SK-N-SH (cell line): Measurements from ENCODE around the gene ADIPOR2. TPM values are rescaled to one million over a fixed set of nuclear protein-coding genes. Genes with fewer than 3 reads are reported as not detected.

Experiments used
- CTCF ChIA-PET: fragments of 300-600, 350-600 bp; formaldehyde crosslinking; extraction: SDS; loops from one replicate; lab custom pipeline; 2021; lab: Yijun Ruan, JAX
- POLR2A ChIA-PET: fragments of 350-600 bp; sonication (Branson Sonifier 250); formaldehyde crosslinking; extraction: SDS; loops from one replicate; lab custom pipeline; 2020; ENCODE audit warnings: antibody characterized with exemption, inconsistent platforms; lab: Yijun Ruan, JAX
- DNase-seq: peaks from one replicate; pipeline ENCODE4 v3.0.0; 2012
- H2AFZ ChIP-seq: fragments of 200-600 bp; sonication (generic); 2 replicates; pipeline ENCODE4 v1.8.1; 2016; ENCODE audit warnings: antibody characterized with exemption, mild to moderate bottlenecking, low read depth
- H3F3A ChIP-seq: fragments of 200-600 bp; sonication (generic); replicated peaks from 2 replicates; pipeline ENCODE3; 2016; ENCODE audit warnings: antibody characterized with exemption, mild to moderate bottlenecking; ENCODE audit not compliant: insufficient read depth
- H3K27ac ChIP-seq, 2 experiments: fragments of 200-500 bp in 1 of 2; fragments of 200-600 bp in 1 of 2; sonication (Bioruptor generic) in 1 of 2; sonication (generic), shearing (Covaris generic) in 1 of 2; 2 replicates each; pipeline versions ENCODE4 v1.5.1 to v1.6.1; 2014 to 2016; ENCODE audit warnings: low read depth in 2 of 2, inconsistent platforms in 1 of 2, low read length in 1 of 2, mild to moderate bottlenecking in 1 of 2, mixed read lengths in 1 of 2
- H3K27me3 ChIP-seq: fragments of 200-600 bp; sonication (generic), shearing (Covaris generic); 2 replicates; pipeline ENCODE4 v1.6.1; 2016; ENCODE audit warnings: mixed run types; ENCODE audit not compliant: insufficient read depth
- H3K36me3 ChIP-seq, 2 experiments: fragments of 200-500 bp in 1 of 2; fragments of 200-600 bp in 1 of 2; sonication (Bioruptor generic) in 1 of 2; sonication (generic) in 1 of 2; replicated peaks in 1 of 2; 2 replicates each; pipeline versions ENCODE3 to v1.5.1; 2014 to 2016; ENCODE audit warnings: low read length in 1 of 2, mild to moderate bottlenecking in 1 of 2; ENCODE audit not compliant: insufficient read depth in 2 of 2, control insufficient read depth in 1 of 2
- H3K4me1 ChIP-seq, 2 experiments: fragments of 200-500 bp in 1 of 2; fragments of 200-600 bp in 1 of 2; sonication (Bioruptor generic) in 1 of 2; sonication (generic), shearing (Covaris generic) in 1 of 2; 2 replicates each; pipeline versions ENCODE4 v1.5.1 to v1.6.1; 2014 to 2016; ENCODE audit warnings: low read depth in 1 of 2, low read length in 1 of 2, mixed run types in 1 of 2; ENCODE audit not compliant: insufficient read depth in 2 of 2, control insufficient read depth in 1 of 2
- H3K4me2 ChIP-seq: fragments of 200-600 bp; sonication (generic), shearing (Covaris generic); 2 replicates; pipeline ENCODE4 v1.6.1; 2017; ENCODE audit warnings: mixed run types
- H3K4me3 ChIP-seq, 2 experiments: fragments of 200-500 bp in 1 of 2; fragments of 200-600 bp in 1 of 2; sonication (Bioruptor generic) in 1 of 2; sonication (generic), shearing (Covaris generic) in 1 of 2; 2 replicates each; pipeline versions ENCODE4 v1.5.1 to v1.8.1; 2014 to 2016; ENCODE audit warnings: low read depth in 2 of 2, inconsistent platforms in 1 of 2, low read length in 1 of 2, mild to moderate bottlenecking in 1 of 2, mixed read lengths in 1 of 2, moderate library complexity in 1 of 2
- H3K79me2 ChIP-seq: fragments of 200-600 bp; sonication (generic); 2 replicates; pipeline ENCODE4 v1.8.1; 2017; ENCODE audit warnings: mild to moderate bottlenecking; ENCODE audit not compliant: insufficient read depth
- H3K9ac ChIP-seq: fragments of 200-600 bp; sonication (generic); 2 replicates; pipeline ENCODE4 v1.6.1; 2017; ENCODE audit warnings: mixed run types
- H3K9me2 ChIP-seq: fragments of 200-600 bp; sonication (generic); 2 replicates; pipeline ENCODE4 v1.6.1; 2017; ENCODE audit warnings: mixed run types
- H3K9me3 ChIP-seq: fragments of 200-600 bp; sonication (generic); 2 replicates; pipeline ENCODE4 v1.6.1; 2017; ENCODE audit warnings: mixed run types, mild to moderate bottlenecking, moderate library complexity
- H4K20me1 ChIP-seq: fragments of 200-600 bp; sonication (generic); 2 replicates; pipeline ENCODE4 v1.6.1; 2017; ENCODE audit warnings: mild to moderate bottlenecking, mixed run types; ENCODE audit not compliant: insufficient read depth
- EP300 ChIP-seq, 2 experiments: IDR thresholded peaks; 2 replicates each; pipeline versions ENCODE4 v1.4.0 to v1.6.1; 2012; ENCODE audit warnings: borderline replicate concordance in 1 of 2, low read depth in 1 of 2, low read length in 1 of 2
- FOXM1 ChIP-seq: IDR thresholded peaks from 2 replicates; pipeline ENCODE4 v1.4.0; 2012; ENCODE audit warnings: low read depth, mild to moderate bottlenecking
- GATA2 ChIP-seq: sonication (generic); formaldehyde crosslinking; IDR thresholded peaks from 2 replicates; pipeline ENCODE4 v1.5.0; 2020; ENCODE audit warnings: mild to moderate bottlenecking, missing genetic modification reagents
- MAX ChIP-seq: IDR thresholded peaks from 2 replicates; pipeline ENCODE4 v1.4.0; 2012; ENCODE audit warnings: low read depth
- MXI1 ChIP-seq: IDR thresholded peaks from 2 replicates; pipeline ENCODE4 v1.6.1; 2012; ENCODE audit warnings: mild to moderate bottlenecking, low read depth, low read length, improper control_type of control experiment
- NFIC ChIP-seq: IDR thresholded peaks from 2 replicates; pipeline ENCODE4 v1.4.0; 2012; ENCODE audit warnings: borderline replicate concordance
- RAD21 ChIP-seq: IDR thresholded peaks from 2 replicates; pipeline ENCODE4 v1.6.1; 2012; ENCODE audit warnings: mild to moderate bottlenecking, low read length
- RCOR1 ChIP-seq: fragments of 150-350 bp; IDR thresholded peaks from 2 replicates; pipeline ENCODE4 v1.6.1; 2017; ENCODE audit warnings: antibody characterized with exemption, low read length
- RXRA ChIP-seq: IDR thresholded peaks from 2 replicates; pipeline ENCODE4 v1.4.0; 2012; ENCODE audit warnings: low read depth, mild to moderate bottlenecking, borderline replicate concordance
- SIN3A ChIP-seq: IDR thresholded peaks from 2 replicates; pipeline ENCODE4 v1.6.1; 2012; ENCODE audit warnings: low read depth, mild to moderate bottlenecking, low read length, moderate library complexity, borderline replicate concordance
- TAF1 ChIP-seq: IDR thresholded peaks from 2 replicates; pipeline ENCODE4 v1.6.1; 2012; ENCODE audit warnings: low read depth, mild to moderate bottlenecking, low read length, moderate library complexity, borderline replicate concordance
- TCF12 ChIP-seq: IDR thresholded peaks from 2 replicates; pipeline ENCODE4 v1.4.0; 2012
- TEAD4 ChIP-seq: IDR thresholded peaks from 2 replicates; pipeline ENCODE4 v1.4.0; 2012; ENCODE audit warnings: mild to moderate bottlenecking, borderline replicate concordance; ENCODE audit not compliant: insufficient read depth
- USF1 ChIP-seq: IDR thresholded peaks from 2 replicates; pipeline ENCODE4 v1.4.0; 2012; ENCODE audit warnings: low read depth, borderline replicate concordance
- WGBS: methylation state at CpG from one replicate; pipeline ENCODE4 v1.1.6; 2017; ENCODE audit warnings: low lambda C conversion rate; 5-methylcytosine and 5-hydroxymethylcytosine counted together
- polyA plus RNA-seq, 3 experiments: library from polyadenylated mRNA; depleted of rRNA; stranded (reverse); fragments of >200 nt; gene quantifications; 2 replicates each; pipeline ENCODE4 v1.2.3, GENCODE V29; 2012
- TF ChIP-seq, protein P1 (sequence below): IDR thresholded peaks from 2 replicates; pipeline ENCODE4 v1.4.0; 2012; ENCODE audit warnings: low read depth, borderline replicate concordance

The ADIPOR2 gene
- polyA plus RNA-seq, 1 of the 3 experiments (the other 2 are of a cell fraction): 17.1 TPM

DNA sequence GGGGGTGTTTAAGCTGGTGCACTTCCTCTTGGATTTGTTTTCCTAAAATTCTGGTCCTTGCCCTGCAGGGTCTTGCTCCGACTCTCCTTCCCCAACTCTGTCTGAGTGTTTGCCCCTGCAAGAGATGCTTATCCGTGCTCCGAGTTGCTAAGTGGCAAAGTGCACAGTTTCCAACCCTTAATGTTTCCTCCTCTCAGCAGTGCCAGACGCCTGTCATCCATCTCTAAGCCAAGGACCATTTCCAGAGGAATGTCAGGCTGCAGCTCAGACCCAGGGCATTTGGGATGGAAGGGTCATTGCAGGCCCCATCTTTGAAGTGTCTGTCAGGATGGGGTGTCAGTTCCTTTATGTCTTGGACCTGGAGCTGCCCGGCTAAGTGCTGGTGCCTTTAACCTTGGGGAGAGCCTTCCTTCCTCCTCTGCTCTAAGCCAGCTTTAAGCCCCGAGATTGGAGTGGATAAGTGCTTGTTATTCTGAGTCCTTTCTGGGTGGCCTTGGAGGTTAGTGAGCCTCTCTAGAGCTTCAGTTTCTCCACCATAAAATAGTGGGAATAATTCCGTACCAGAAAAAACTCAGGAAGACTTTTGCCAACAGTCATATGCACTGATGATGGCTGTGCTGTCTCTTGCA is 46.9 kb upstream of the ADIPOR2 start:
- Histone ChIP-seq H3K4me1 (peaks cover 15 to 28% of the 10 kb centered on the region in 2 experiments), H3K36me3 (peaks cover 0 to 22% of the 10 kb centered on the region in 2 experiments), H3K27me3 (no peaks in the 10 kb centered on the region), H3K79me2 (peaks cover 5% of the 10 kb centered on the region), H3K4me3 (no peak overlapping the region), H2AFZ (no peak overlapping the region), H3K9me3 (no peaks in the 10 kb centered on the region), H3F3A (peaks cover 10% of the 10 kb centered on the region), H3K9me2 (no peaks in the 10 kb centered on the region), H3K4me2 (peak overlapping the region; percentile 60), H3K27ac (peak overlapping the region; percentile 56 to 89), H4K20me1 (peaks cover 16% of the 10 kb centered on the region), H3K9ac (no peak overlapping the region)
- 57% methylated on average over 7 of the region's 7 CpGs for WGBS
- ChIA-PET CTCF (interaction anchor here (0.8 to 20.8 kb wide), 10 partner anchors 9 to 938 kb away, joined by 3 to 605 read pairs (median 10); no protein-coding TSS in a partner anchor), POLR2A (interaction anchor here (0.6 to 1.9 kb wide), 4 partner anchors 12 to 288 kb away, joined by 3 to 8 read pairs (median 4); partner anchors contain the start of gene WNT5B)
- no peak for DNase-seq
- TF ChIP-seq TAF1: no peak
- TF ChIP-seq TEAD4: no peak
- TF ChIP-seq GATA2 (CRISPR knock-in tag): peak; percentile 36

GRCh38 chr12:1644534-1645438 is 46.1 kb upstream of the ADIPOR2 start:
- H3K79me2 ChIP-seq: peaks cover 5% of the 10 kb centered on the region
- H3K27ac ChIP-seq: peak overlapping the region; percentile 56 to 89

More at GRCh38 chr12:1644534-1645438, 46.1 kb upstream of the ADIPOR2 start:
- no peaks in the 10 kb centered on the region for H3K9me2 ChIP-seq
- H3K9me3 ChIP-seq: no peaks in the 10 kb centered on the region
- POLR2A ChIA-PET: interaction anchor here (1.0 to 1.9 kb wide), 3 partner anchors 15 to 288 kb away, joined by 3 to 8 read pairs (median 5); partner anchors contain the start of gene WNT5B
- H3K4me2 ChIP-seq: peak overlapping the region; percentile 60
- no peak overlapping the region for H3K4me3 ChIP-seq
- H3K27me3 ChIP-seq: no peaks in the 10 kb centered on the region
- peaks cover 15 to 29% of the 10 kb centered on the region in 2 experiments for H3K4me1 ChIP-seq
- TF ChIP-seq NFIC: peak; percentile 43; the same call in 1 of the 2 replicates
- TF ChIP-seq EP300 (IDR thresholded peaks at IDR 0.05; ENCODE audit: borderline replicate concordance in 1 of 2, low read depth in 1 of 2, low read length in 1 of 2): 0 out of 4 replicates have a peak, but pooled peaks of 1 of the 2 experiments have one; percentile 32
- peak; percentile 61 for TF ChIP-seq MAX
- TF ChIP-seq GATA2 (CRISPR knock-in tag): no peak
- TF ChIP-seq, protein P1, sequence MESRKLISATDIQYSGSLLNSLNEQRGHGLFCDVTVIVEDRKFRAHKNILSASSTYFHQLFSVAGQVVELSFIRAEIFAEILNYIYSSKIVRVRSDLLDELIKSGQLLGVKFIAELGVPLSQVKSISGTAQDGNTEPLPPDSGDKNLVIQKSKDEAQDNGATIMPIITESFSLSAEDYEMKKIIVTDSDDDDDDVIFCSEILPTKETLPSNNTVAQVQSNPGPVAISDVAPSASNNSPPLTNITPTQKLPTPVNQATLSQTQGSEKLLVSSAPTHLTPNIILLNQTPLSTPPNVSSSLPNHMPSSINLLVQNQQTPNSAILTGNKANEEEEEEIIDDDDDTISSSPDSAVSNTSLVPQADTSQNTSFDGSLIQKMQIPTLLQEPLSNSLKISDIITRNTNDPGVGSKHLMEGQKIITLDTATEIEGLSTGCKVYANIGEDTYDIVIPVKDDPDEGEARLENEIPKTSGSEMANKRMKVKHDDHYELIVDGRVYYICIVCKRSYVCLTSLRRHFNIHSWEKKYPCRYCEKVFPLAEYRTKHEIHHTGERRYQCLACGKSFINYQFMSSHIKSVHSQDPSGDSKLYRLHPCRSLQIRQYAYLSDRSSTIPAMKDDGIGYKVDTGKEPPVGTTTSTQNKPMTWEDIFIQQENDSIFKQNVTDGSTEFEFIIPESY: no peak
- TF ChIP-seq SIN3A: peak; percentile 50; the same call in 1 of the 2 replicates
- TF ChIP-seq RXRA: no peak
- no peak for TF ChIP-seq USF1
- peak; percentile 69; the same call in 1 of the 2 replicates for TF ChIP-seq TCF12
- TF ChIP-seq RAD21: no peak; the same call in 1 of the 2 replicates
- TF ChIP-seq FOXM1: no peak
- peak; percentile 94 for TF ChIP-seq MXI1
- no peak for TF ChIP-seq RCOR1
- H2AFZ ChIP-seq: no peak overlapping the region
- peaks cover 23% of the 10 kb centered on the region for H4K20me1 ChIP-seq
- DNase-seq: peak; percentile 88
- H3K36me3 ChIP-seq: peaks cover 0 to 22% of the 10 kb centered on the region in 2 experiments
- H3F3A ChIP-seq: peaks cover 10% of the 10 kb centered on the region
- no peak overlapping the region for H3K9ac ChIP-seq
- CTCF ChIA-PET: interaction anchor here (1.2 to 20.8 kb wide), 9 partner anchors 9 to 527 kb away, joined by 3 to 605 read pairs (median 14); no protein-coding TSS in a partner anchor
- 46% methylated on average over 14 of the region's 15 CpGs for WGBS
